Ovary (tissue), 3 donors: ENCODE results near the gene LRCH1.

Source experiments
- EP300 ChIP-seq: sonication (generic); formaldehyde crosslinking; IDR thresholded peaks from one replicate; pipeline ENCODE4 v1.6.1; 2017; ENCODE audit warnings: antibody characterized with exemption
- POLR2A ChIP-seq: fragments of 450-650 bp; IDR thresholded peaks from one replicate; pipeline ENCODE4 v1.6.1; 2017; ENCODE audit warnings: antibody characterized with exemption, mild to moderate bottlenecking, moderate library complexity
- TF ChIP-seq, protein P1 (sequence below), 3 donors: fragments of 450-650 bp in 2 of 3; fragments of 200-600 bp in 1 of 3; IDR thresholded peaks; one replicate each; pipeline versions ENCODE4 v1.5.1 to v1.8.0; 2016 to 2022; ENCODE audit warnings: antibody characterized with exemption in 3 of 3, mild to moderate bottlenecking in 1 of 3
- donor health status: DM: no; HTN: no; CAD: no.

GRCh38 chr13:46685006-46685730, 132.2 kb downstream of the LRCH1 start:
- TF ChIP-seq EP300 (no peak), POLR2A (no peak)
- TF ChIP-seq, protein P1, sequence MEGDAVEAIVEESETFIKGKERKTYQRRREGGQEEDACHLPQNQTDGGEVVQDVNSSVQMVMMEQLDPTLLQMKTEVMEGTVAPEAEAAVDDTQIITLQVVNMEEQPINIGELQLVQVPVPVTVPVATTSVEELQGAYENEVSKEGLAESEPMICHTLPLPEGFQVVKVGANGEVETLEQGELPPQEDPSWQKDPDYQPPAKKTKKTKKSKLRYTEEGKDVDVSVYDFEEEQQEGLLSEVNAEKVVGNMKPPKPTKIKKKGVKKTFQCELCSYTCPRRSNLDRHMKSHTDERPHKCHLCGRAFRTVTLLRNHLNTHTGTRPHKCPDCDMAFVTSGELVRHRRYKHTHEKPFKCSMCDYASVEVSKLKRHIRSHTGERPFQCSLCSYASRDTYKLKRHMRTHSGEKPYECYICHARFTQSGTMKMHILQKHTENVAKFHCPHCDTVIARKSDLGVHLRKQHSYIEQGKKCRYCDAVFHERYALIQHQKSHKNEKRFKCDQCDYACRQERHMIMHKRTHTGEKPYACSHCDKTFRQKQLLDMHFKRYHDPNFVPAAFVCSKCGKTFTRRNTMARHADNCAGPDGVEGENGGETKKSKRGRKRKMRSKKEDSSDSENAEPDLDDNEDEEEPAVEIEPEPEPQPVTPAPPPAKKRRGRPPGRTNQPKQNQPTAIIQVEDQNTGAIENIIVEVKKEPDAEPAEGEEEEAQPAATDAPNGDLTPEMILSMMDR (IDR thresholded peaks at IDR 0.05) = no peak
